SU-DHL-6 (cell line): Measurements from ENCODE around the gene GPR152.

Experiments used
- EZH2phosphoT487 ChIP-seq: fragments of 200-600 bp; sonication (generic), shearing (Covaris generic); conservative IDR thresholded peaks from 2 replicates; pipeline ENCODE4 v1.6.1; 2018; ENCODE audit warnings: mild to moderate bottlenecking, antibody characterized with exemption, low read length, moderate library complexity, mixed read lengths
- TF ChIP-seq, protein P1 (sequence below): fragments of 200-600 bp; sonication (generic); IDR thresholded peaks from one replicate; pipeline ENCODE4 v1.5.1; 2017; ENCODE audit warnings: antibody characterized with exemption, mild to moderate bottlenecking, low read length, moderate library complexity; ENCODE audit not compliant: insufficient read depth, poor library complexity, severe bottlenecking

- TF ChIP-seq, protein P1, sequence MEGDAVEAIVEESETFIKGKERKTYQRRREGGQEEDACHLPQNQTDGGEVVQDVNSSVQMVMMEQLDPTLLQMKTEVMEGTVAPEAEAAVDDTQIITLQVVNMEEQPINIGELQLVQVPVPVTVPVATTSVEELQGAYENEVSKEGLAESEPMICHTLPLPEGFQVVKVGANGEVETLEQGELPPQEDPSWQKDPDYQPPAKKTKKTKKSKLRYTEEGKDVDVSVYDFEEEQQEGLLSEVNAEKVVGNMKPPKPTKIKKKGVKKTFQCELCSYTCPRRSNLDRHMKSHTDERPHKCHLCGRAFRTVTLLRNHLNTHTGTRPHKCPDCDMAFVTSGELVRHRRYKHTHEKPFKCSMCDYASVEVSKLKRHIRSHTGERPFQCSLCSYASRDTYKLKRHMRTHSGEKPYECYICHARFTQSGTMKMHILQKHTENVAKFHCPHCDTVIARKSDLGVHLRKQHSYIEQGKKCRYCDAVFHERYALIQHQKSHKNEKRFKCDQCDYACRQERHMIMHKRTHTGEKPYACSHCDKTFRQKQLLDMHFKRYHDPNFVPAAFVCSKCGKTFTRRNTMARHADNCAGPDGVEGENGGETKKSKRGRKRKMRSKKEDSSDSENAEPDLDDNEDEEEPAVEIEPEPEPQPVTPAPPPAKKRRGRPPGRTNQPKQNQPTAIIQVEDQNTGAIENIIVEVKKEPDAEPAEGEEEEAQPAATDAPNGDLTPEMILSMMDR = no peak
- no peak for TF ChIP-seq EZH2phosphoT487
Measured at GRCh38 chr11:67440229-67441097, 12.1 kb downstream of the GPR152 start.
